ENCODE results near the gene PGAP6.

DNA sequence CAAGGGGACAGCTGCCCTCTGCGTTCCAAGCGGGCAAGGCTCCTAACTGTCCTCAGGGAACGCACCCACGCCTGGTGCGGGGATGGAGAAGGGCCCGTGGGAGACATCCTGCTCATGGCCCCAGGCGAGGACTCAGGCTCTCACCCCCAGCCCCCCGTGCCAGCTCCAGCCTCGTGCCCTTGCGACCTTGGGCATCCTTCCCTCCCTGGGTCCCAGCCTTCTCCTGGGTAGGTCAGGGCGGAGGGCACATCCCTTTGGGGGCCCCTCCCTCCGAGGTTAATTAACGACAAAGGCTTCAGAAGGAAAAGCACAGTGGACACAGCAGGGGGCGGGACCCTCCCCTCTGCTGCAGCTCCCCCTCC, 3.0 kb downstream of the PGAP6 start:
- TF ChIP-seq, protein P1, sequence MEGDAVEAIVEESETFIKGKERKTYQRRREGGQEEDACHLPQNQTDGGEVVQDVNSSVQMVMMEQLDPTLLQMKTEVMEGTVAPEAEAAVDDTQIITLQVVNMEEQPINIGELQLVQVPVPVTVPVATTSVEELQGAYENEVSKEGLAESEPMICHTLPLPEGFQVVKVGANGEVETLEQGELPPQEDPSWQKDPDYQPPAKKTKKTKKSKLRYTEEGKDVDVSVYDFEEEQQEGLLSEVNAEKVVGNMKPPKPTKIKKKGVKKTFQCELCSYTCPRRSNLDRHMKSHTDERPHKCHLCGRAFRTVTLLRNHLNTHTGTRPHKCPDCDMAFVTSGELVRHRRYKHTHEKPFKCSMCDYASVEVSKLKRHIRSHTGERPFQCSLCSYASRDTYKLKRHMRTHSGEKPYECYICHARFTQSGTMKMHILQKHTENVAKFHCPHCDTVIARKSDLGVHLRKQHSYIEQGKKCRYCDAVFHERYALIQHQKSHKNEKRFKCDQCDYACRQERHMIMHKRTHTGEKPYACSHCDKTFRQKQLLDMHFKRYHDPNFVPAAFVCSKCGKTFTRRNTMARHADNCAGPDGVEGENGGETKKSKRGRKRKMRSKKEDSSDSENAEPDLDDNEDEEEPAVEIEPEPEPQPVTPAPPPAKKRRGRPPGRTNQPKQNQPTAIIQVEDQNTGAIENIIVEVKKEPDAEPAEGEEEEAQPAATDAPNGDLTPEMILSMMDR (IDR thresholded peaks at IDR 0.05; ENCODE audit: low read depth, low read length), result no peak
- TF ChIP-seq POLR2A (IDR thresholded peaks at IDR 0.05; ENCODE audit: extremely low read depth, insufficient read length), result no peak

Data from NB4 (cell line).